A549 (cell line): Measurements from ENCODE around the gene ATG10. TPM values are rescaled to one million over a fixed set of nuclear protein-coding genes. Genes with fewer than 3 reads are reported as not detected.

ENCODE experiments used
- ATAC-seq, 2 experiments: fragments of 200-7000 bp in 1 of 2; fragments of >200 bp in 1 of 2; cut with Nextera tagmentation in 1 of 2; cut with Tn5 transposase in 1 of 2; 3 replicates each; pipeline versions ENCODE4 v1.8.0 to v1.9.1; 2018 to 2020; ENCODE audit warnings: mild to moderate bottlenecking in 1 of 2, moderate library complexity in 1 of 2
- CTCF ChIA-PET: fragments of 300-600 bp; sonication (Branson Sonifier 250); formaldehyde crosslinking; extraction: SDS; loops from one replicate; lab custom pipeline; 2021; ENCODE audit warnings: antibody characterized with exemption, inconsistent platforms; lab: Yijun Ruan, JAX
- POLR2A ChIA-PET: fragments of 350-600 bp; formaldehyde crosslinking; extraction: SDS; loops from one replicate; lab custom pipeline; 2021; ENCODE audit warnings: antibody characterized with exemption, inconsistent platforms; lab: Yijun Ruan, JAX
- DNase-seq, 2 experiments: peaks; one replicate each; pipeline versions ENCODE4 v3.0.0 to v3.0.0-alpha.2; 2011 to 2016; ENCODE audit warnings: low read depth in 1 of 2, low spot score in 1 of 2
- FAIRE-seq: peaks from 2 replicates; lab custom pipeline; 2011; peaks lifted over from hg19 to GRCh38; lab: Jason Lieb, UNC
- H3K27ac ChIP-seq, 2 experiments: fragments of >200 bp; sonication (Bioruptor Twin); formaldehyde crosslinking; 3 replicates each; pipeline ENCODE4 v1.5.1; 2016 to 2017
- H3K4me1 ChIP-seq: fragments of >200 bp; sonication (Bioruptor Twin); formaldehyde crosslinking; 3 replicates; pipeline ENCODE4 v1.6.1; 2016
- H3K4me2 ChIP-seq: fragments of >200 bp; sonication (Bioruptor Twin); formaldehyde crosslinking; 3 replicates; pipeline ENCODE4 v1.6.1; 2016
- H3K4me3 ChIP-seq: fragments of >200 bp; sonication (Bioruptor Twin); formaldehyde crosslinking; 3 replicates; pipeline ENCODE4 v1.5.1; 2016
- H3K9me3 ChIP-seq: fragments of >200 bp; sonication (Bioruptor Twin); formaldehyde crosslinking; 3 replicates; pipeline ENCODE4 v1.6.1; 2016
- BHLHE40 ChIP-seq: IDR thresholded peaks from 2 replicates; pipeline ENCODE4 v1.6.1; 2012; ENCODE audit warnings: low read depth, low read length, inconsistent platforms
- CEBPB ChIP-seq, 2 experiments: fragments of >200 bp in 1 of 2; sonication (Bioruptor Twin) in 1 of 2; formaldehyde crosslinking in 1 of 2; IDR thresholded peaks; 2 replicates each; pipeline ENCODE4 v1.6.1; 2012 to 2016
- FOSB ChIP-seq: fragments of 250-450 bp; sonication (Bioruptor Pico); IDR thresholded peaks from 2 replicates; pipeline ENCODE4 v1.5.0; 2020; ENCODE audit warnings: mild to moderate bottlenecking, moderate library complexity
- FOXS1 ChIP-seq: fragments of 250-450 bp; sonication (Bioruptor Pico); IDR thresholded peaks from 2 replicates; pipeline ENCODE4 v1.5.0; 2020; ENCODE audit warnings: mild to moderate bottlenecking, moderate library complexity
- GATA3 ChIP-seq: IDR thresholded peaks from 2 replicates; pipeline ENCODE4 v1.6.1; 2012; ENCODE audit warnings: borderline replicate concordance
- HDAC2 ChIP-seq: fragments of 200-600 bp; sonication (generic); IDR thresholded peaks from 2 replicates; pipeline ENCODE4 v1.6.1; 2016
- HES2 ChIP-seq: fragments of >200 bp; sonication (Bioruptor Twin); formaldehyde crosslinking; IDR thresholded peaks from 2 replicates; pipeline ENCODE4 v1.6.1; 2016
- HOXA7 ChIP-seq: fragments of 250-450 bp; sonication (Bioruptor Pico); IDR thresholded peaks from 2 replicates; pipeline ENCODE4 v1.5.0; 2020; ENCODE audit warnings: mild to moderate bottlenecking, moderate library complexity
- HOXB13 ChIP-seq: fragments of 250-450 bp; sonication (Bioruptor Pico); IDR thresholded peaks from 2 replicates; pipeline ENCODE4 v1.5.0; 2020; ENCODE audit warnings: low read depth, mild to moderate bottlenecking, moderate library complexity
- JUN ChIP-seq, 2 experiments: fragments of >200 bp; sonication (Bioruptor Twin); formaldehyde crosslinking; IDR thresholded peaks; 2 replicates in 1 of 2; 3 replicates in 1 of 2; pipeline ENCODE4 v1.6.1; 2016 to 2017
- KDM1A ChIP-seq: fragments of 200-600 bp; sonication (generic); IDR thresholded peaks from 2 replicates; pipeline ENCODE4 v1.6.1; 2016; ENCODE audit warnings: low read depth, mild to moderate bottlenecking
- KDM5A ChIP-seq: fragments of 200-600 bp; sonication (generic); IDR thresholded peaks from 2 replicates; pipeline ENCODE4 v1.6.1; 2016; ENCODE audit warnings: antibody characterized with exemption, mild to moderate bottlenecking
- MAFK ChIP-seq: fragments of 450-650 bp; IDR thresholded peaks from 2 replicates; pipeline ENCODE4 v1.6.1; 2014; ENCODE audit not compliant: partially characterized antibody
- NPAS2 ChIP-seq: fragments of 250-450 bp; sonication (Bioruptor Pico); IDR thresholded peaks from 2 replicates; pipeline ENCODE4 v1.8.0; 2022; ENCODE audit warnings: mild to moderate bottlenecking, moderate library complexity, borderline replicate concordance
- PBX3 ChIP-seq: IDR thresholded peaks from 2 replicates; pipeline ENCODE4 v1.6.1; 2012
- POLR2A ChIP-seq: IDR thresholded peaks from 2 replicates; pipeline ENCODE4 v1.6.1; 2012; ENCODE audit warnings: mild to moderate bottlenecking, low read length
- RARB ChIP-seq: fragments of 250-450 bp; sonication (Bioruptor Pico); IDR thresholded peaks from 2 replicates; pipeline ENCODE4 v1.8.0; 2021; ENCODE audit warnings: mild to moderate bottlenecking, moderate library complexity
- RCOR1 ChIP-seq: fragments of 150-350 bp; IDR thresholded peaks from 2 replicates; pipeline ENCODE4 v1.6.1; 2014; ENCODE audit warnings: antibody characterized with exemption, low read length, low read depth
- RNF2 ChIP-seq: fragments of 200-600 bp; sonication (generic); IDR thresholded peaks from 2 replicates; pipeline ENCODE4 v1.6.1; 2016; ENCODE audit warnings: low read depth, mild to moderate bottlenecking, antibody characterized with exemption, moderate library complexity, borderline replicate concordance
- SMC3 ChIP-seq: fragments of >200 bp; sonication (Bioruptor Twin); formaldehyde crosslinking; IDR thresholded peaks from 3 replicates; pipeline ENCODE4 v1.6.1; 2018; ENCODE audit warnings: inconsistent platforms
- TFCP2L1 ChIP-seq: fragments of 250-450 bp; sonication (Bioruptor Pico); IDR thresholded peaks from 2 replicates; pipeline ENCODE4 v1.5.0; 2021; ENCODE audit warnings: mild to moderate bottlenecking
- USF2 ChIP-seq: fragments of 450-650 bp; IDR thresholded peaks from 2 replicates; pipeline ENCODE4 v1.6.1; 2014; ENCODE audit warnings: antibody characterized with exemption
- WGBS: methylation state at CpG from one replicate; pipeline ENCODE4 v1.1.6; 2017; ENCODE audit errors: missing lambda C conversion rate; 5-methylcytosine and 5-hydroxymethylcytosine counted together
- polyA plus RNA-seq, 4 experiments: library from polyadenylated mRNA; depleted of rRNA in 3 of 4; stranded (reverse); fragments of >200 nt; fragmentation: RNase III in 1 of 4; extraction: RNeasy Plus Mini Kit Qiagen cat#74134 plus additional on column Dnase treatment in 1 of 4; gene quantifications; 2 replicates in 3 of 4; 3 replicates in 1 of 4; pipeline ENCODE4 v1.2.3, GENCODE V29; 2011 to 2017
- TF ChIP-seq, protein P1 (sequence below): fragments of 250-450 bp; sonication (Bioruptor Pico); IDR thresholded peaks from 2 replicates; pipeline ENCODE4 v1.5.0; 2020; ENCODE audit warnings: low read depth, mild to moderate bottlenecking, moderate library complexity
- TF ChIP-seq, protein P2 (sequence below): fragments of 150-350 bp; IDR thresholded peaks from 2 replicates; pipeline ENCODE4 v1.6.1; 2014; ENCODE audit warnings: low read depth, mild to moderate bottlenecking, low read length

ATG10 gene
- polyA plus RNA-seq, 2 of the 4 experiments (the other 2 are of a cell fraction): 12.7 to 17.9 TPM

DNA sequence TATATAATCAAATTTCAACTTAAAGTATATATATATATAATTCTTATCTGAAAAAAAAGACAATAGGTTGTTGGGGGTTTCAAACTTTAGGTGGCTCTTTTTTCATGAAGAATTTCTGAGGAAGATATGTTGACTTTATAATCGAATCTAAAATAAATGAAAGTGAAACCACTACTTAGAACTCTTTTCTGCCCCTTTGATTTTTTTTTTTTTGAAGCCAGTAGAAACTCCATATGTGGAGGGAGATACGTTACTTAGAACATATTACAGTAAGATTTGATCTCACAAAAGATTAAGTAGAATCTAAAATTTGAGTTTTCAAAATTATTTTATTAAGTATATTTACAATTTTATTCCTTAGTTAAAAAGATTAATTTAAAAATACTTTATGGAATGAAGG is 96.9 kb downstream of the ATG10 start:
- no peak overlapping the region for H3K4me3 ChIP-seq
- no peak for FAIRE-seq
- no peak for ATAC-seq
- no peak overlapping the region for H3K4me2 ChIP-seq
- no peak for DNase-seq
- 0 out of 3 replicates have a peak, but pooled peaks cover 5% of the 10 kb centered on the region for H3K4me1 ChIP-seq
- no peak for TF ChIP-seq HOXA7 (CRISPR knock-in tag)
- 72% methylated on average over 2 of the region's 2 CpGs for WGBS
- ChIA-PET CTCF (no interaction called here), POLR2A (no interaction called here)
- H3K9me3 ChIP-seq: no peaks in the 10 kb centered on the region
- no peak overlapping the region for H3K27ac ChIP-seq

GRCh38 chr5:82072138-82072537 is 100.3 kb downstream of the ATG10 start:
- no peak for FAIRE-seq
- no peak for DNase-seq
- Histone ChIP-seq H3K4me1 (0 out of 3 replicates have a peak, but pooled peaks cover 5% of the 10 kb centered on the region), H3K27ac (no peak overlapping the region), H3K9me3 (no peaks in the 10 kb centered on the region), H3K4me2 (no peak overlapping the region), H3K4me3 (no peak overlapping the region)
- 93% methylated on average over 2 of the region's 2 CpGs for WGBS
- TF ChIP-seq FOSB (CRISPR knock-in tag) (no peak), PBX3 (no peak), USF2 (no peak), RCOR1 (no peak), RNF2 (no peak), RARB (CRISPR knock-in tag) (no peak), HDAC2 (no peak), HOXB13 (CRISPR knock-in tag) (no peak), BHLHE40 (no peak), FOXS1 (CRISPR knock-in tag) (no peak), JUN (IDR thresholded peaks at IDR 0.05) (no peak), MAFK (no peak), POLR2A (no peak), HES2 (no peak), KDM1A (no peak), NPAS2 (CRISPR knock-in tag) (no peak)
- TF ChIP-seq, protein P1, sequence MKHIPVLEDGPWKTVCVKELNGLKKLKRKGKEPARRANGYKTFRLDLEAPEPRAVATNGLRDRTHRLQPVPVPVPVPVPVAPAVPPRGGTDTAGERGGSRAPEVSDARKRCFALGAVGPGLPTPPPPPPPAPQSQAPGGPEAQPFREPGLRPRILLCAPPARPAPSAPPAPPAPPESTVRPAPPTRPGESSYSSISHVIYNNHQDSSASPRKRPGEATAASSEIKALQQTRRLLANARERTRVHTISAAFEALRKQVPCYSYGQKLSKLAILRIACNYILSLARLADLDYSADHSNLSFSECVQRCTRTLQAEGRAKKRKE: no peak
- POLR2A ChIA-PET: no interaction called here
- no peak for ATAC-seq
- CTCF ChIA-PET: interaction anchor here (0.6 kb wide), 1 partner anchor 154 kb away, joined by 3 read pairs; no protein-coding TSS in a partner anchor

DNA sequence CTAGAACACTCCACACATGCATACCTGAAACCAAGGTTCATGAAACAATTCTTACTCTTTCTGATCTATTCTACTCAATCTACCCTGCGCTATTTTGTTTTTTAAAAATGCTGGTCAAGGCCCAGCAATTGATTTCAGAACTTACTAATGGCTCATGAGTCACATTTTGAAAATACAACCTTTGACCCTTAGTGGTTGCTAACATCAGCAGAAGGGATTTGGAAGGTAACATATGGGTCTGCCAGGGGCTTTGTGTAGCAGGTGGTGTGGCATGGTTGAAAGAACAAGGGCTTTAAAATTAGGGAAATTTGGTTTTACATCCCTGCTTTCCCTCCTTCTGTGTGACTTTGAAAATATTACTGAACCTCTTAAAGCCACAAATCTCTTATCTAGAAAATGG is 101.4 kb downstream of the ATG10 start:
- 0 out of 3 replicates have a peak, but pooled peaks cover 5% of the 10 kb centered on the region for H3K4me1 ChIP-seq
- no peak overlapping the region for H3K4me3 ChIP-seq
- DNase-seq: no peak
- no peak overlapping the region for H3K27ac ChIP-seq
- POLR2A ChIA-PET: no interaction called here
- FAIRE-seq: no peak
- no peaks in the 10 kb centered on the region for H3K9me3 ChIP-seq
- WGBS: 97% methylated on average over 1 of the region's 1 CpG
- TF ChIP-seq, protein P2, sequence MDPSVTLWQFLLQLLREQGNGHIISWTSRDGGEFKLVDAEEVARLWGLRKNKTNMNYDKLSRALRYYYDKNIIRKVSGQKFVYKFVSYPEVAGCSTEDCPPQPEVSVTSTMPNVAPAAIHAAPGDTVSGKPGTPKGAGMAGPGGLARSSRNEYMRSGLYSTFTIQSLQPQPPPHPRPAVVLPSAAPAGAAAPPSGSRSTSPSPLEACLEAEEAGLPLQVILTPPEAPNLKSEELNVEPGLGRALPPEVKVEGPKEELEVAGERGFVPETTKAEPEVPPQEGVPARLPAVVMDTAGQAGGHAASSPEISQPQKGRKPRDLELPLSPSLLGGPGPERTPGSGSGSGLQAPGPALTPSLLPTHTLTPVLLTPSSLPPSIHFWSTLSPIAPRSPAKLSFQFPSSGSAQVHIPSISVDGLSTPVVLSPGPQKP: no peak
- TF ChIP-seq GATA3 (no peak), KDM5A (no peak), CEBPB (IDR thresholded peaks at IDR 0.05) (no peak), TFCP2L1 (CRISPR knock-in tag) (no peak), JUN (IDR thresholded peaks at IDR 0.05) (no peak), SMC3 (no peak)
- ATAC-seq: no peak
- CTCF ChIA-PET: interaction anchor here (0.5 kb wide), 1 partner anchor 113 kb away, joined by 4 read pairs; no protein-coding TSS in a partner anchor
- H3K4me2 ChIP-seq: no peak overlapping the region
